Coronary artery (tissue), 2 donors: ENCODE measurements around the gene CFAP97.

Experiments used
- DNase-seq: peaks from one replicate; pipeline ENCODE4 v3.0.0-alpha.2; 2017; ENCODE audit warnings: low spot score
- H3K27ac ChIP-seq, 2 donors: fragments of 200-600 bp; sonication (generic); one replicate each; pipeline ENCODE4 v1.5.1; 2016 to 2019
- H3K4me3 ChIP-seq: fragments of 200-600 bp; sonication (generic); 2 replicates; pipeline ENCODE4 v1.5.1; 2016; ENCODE audit warnings: mild to moderate bottlenecking, moderate library complexity
- TF ChIP-seq, protein P1 (sequence below): fragments of 200-600 bp; sonication (generic); IDR thresholded peaks from one replicate; pipeline ENCODE4 v1.5.1; 2019; ENCODE audit warnings: antibody characterized with exemption

CFAP97 gene

DNA sequence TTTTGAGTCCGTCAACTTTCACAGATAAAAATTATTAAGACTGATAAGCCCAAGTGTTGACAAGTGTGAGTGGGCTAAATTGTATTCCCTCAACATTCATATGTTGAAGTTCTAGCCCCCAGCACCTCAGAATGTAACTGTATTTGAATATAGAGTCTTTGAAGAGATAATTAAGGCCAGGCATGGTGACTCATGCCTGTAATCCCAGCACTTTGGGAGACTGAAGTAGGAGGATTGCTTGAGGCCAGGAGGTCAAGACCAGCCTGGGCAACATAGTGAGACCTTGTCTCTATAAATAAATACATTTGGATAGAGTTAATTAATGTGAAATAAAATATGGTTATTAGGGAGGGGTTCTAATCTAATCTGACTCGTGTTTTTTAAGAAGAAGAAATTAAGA is 90.5 kb downstream of the CFAP97 start:
- no peak for DNase-seq
- TF ChIP-seq, protein P1, sequence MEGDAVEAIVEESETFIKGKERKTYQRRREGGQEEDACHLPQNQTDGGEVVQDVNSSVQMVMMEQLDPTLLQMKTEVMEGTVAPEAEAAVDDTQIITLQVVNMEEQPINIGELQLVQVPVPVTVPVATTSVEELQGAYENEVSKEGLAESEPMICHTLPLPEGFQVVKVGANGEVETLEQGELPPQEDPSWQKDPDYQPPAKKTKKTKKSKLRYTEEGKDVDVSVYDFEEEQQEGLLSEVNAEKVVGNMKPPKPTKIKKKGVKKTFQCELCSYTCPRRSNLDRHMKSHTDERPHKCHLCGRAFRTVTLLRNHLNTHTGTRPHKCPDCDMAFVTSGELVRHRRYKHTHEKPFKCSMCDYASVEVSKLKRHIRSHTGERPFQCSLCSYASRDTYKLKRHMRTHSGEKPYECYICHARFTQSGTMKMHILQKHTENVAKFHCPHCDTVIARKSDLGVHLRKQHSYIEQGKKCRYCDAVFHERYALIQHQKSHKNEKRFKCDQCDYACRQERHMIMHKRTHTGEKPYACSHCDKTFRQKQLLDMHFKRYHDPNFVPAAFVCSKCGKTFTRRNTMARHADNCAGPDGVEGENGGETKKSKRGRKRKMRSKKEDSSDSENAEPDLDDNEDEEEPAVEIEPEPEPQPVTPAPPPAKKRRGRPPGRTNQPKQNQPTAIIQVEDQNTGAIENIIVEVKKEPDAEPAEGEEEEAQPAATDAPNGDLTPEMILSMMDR: no peak
- Histone ChIP-seq H3K4me3 (no peak overlapping the region), H3K27ac (peak overlapping the region in 1 of 2 donors; percentile 80)

DNA sequence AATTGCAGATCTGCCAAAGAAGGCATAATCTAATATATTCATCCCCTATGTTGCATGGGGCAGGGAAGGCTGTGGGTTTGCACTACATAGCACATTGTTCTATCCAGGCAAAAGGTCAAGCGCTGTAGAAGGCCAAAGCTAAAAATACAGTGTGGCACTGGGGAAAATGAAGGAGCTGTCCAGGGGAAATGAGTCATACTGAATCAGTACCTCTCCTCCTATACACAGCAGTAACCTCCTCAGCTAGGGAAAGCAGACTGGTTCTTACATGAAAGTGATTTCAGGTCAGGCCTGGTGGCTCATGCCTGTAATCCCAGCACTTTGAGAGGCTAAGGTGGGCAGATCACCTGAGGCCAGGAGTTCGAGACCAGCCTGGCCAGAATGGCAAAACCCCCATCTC is 91.7 kb downstream of the CFAP97 start:
- DNase-seq: no peak
- TF ChIP-seq, protein P1: no peak
- Histone ChIP-seq H3K27ac (peak overlapping the region; percentile 70 to 80), H3K4me3 (no peak overlapping the region)

DNA sequence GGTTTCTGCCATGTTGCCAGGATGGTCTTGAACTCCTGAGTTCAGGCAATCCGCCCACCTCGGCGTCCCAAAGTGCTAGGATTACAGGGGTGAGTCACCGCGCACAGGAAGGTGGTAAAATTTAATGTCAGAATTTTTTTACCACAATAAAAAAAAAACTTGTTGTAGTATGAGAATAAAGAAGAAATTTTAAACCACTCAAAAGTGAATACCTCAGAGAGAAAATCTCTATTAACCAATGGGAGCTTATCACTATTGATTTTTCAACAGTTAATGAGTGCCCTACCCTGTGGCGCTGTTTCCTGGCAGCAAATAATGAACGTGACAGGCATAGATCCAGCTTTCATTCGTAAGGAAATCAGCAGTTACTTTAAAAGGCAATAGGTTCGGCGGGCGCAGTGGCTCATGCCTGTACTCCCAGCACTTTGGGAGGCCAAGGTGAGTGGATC is 93.4 kb downstream of the CFAP97 start:
- TF ChIP-seq, protein P1: no peak
- Histone ChIP-seq H3K27ac (no peak overlapping the region), H3K4me3 (no peak overlapping the region)
- DNase-seq: no peak

DNA sequence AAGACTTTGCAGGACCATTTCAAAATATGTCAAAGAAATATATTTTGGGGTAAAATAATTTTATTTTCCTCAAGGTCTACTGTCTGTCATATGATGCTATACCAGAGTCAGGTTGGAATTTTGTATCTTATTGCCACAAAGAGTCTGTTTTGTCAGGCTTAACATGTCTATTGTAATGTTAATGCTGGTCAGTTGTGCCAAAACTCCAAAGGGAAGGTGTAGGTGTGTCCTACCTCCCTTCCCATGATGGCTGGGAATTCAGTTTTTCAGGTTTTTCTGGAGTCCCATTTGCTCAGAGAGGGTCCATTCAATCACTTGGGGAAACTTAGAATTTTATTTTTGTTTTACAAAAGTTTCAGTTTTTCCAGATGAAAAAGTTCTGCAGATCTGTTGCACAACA is 94.1 kb downstream of the CFAP97 start:
- no peak for DNase-seq
- TF ChIP-seq, protein P1: no peak
- H3K4me3 ChIP-seq: no peak overlapping the region
- H3K27ac ChIP-seq: no peak overlapping the region
